H9 (cell line): Measurements from ENCODE around the gene KRTAP4-1. TPM values are rescaled to one million over a fixed set of nuclear protein-coding genes. Genes with fewer than 3 reads are reported as not detected.

Source experiments
- DNase-seq: peaks from one replicate; pipeline ENCODE4 v3.0.0-alpha.2; 2017
- H2AFZ ChIP-seq: one replicate; pipeline ENCODE4 v1.6.1; 2013; ENCODE audit warnings: mild to moderate bottlenecking, low read length, control low read depth, moderate library complexity
- H2AK5ac ChIP-seq: 2 replicates; pipeline ENCODE4 v1.6.1; 2013; ENCODE audit warnings: low read length, control low read depth, mixed read lengths; ENCODE audit not compliant: insufficient read length
- H2BK120ac ChIP-seq: one replicate; pipeline ENCODE4 v1.6.1; 2013; ENCODE audit warnings: low read depth, mild to moderate bottlenecking, low read length, control low read depth, inconsistent platforms; ENCODE audit not compliant: poor library complexity, severe bottlenecking
- H2BK12ac ChIP-seq: 2 replicates; pipeline ENCODE4 v1.6.1; 2013; ENCODE audit warnings: low read length, control low read depth, mixed read lengths, low read depth; ENCODE audit not compliant: insufficient read length
- H2BK15ac ChIP-seq: 2 replicates; pipeline ENCODE4 v1.6.1; 2013; ENCODE audit warnings: low read depth, low read length, control low read depth
- H2BK20ac ChIP-seq: one replicate; pipeline ENCODE4 v1.6.1; 2013; ENCODE audit warnings: low read depth, mild to moderate bottlenecking, low read length, control low read depth, inconsistent platforms; ENCODE audit not compliant: poor library complexity, severe bottlenecking
- H2BK5ac ChIP-seq: 2 replicates; pipeline ENCODE4 v1.6.1; 2013; ENCODE audit warnings: low read length, control low read depth, mixed read lengths; ENCODE audit not compliant: insufficient read length
- H3K14ac ChIP-seq: 2 replicates; pipeline ENCODE4 v1.6.1; 2013; ENCODE audit warnings: low read length, control low read depth; ENCODE audit not compliant: insufficient read depth
- H3K18ac ChIP-seq: 2 replicates; pipeline ENCODE4 v1.6.1; 2013; ENCODE audit warnings: low read depth, mild to moderate bottlenecking, mixed read lengths, low read length, control low read depth; ENCODE audit not compliant: insufficient read length
- H3K23ac ChIP-seq: 2 replicates; pipeline ENCODE4 v1.6.1; 2013; ENCODE audit warnings: low read length, control low read depth, mixed read lengths, low read depth; ENCODE audit not compliant: insufficient read length
- H3K23me2 ChIP-seq: 2 replicates; pipeline ENCODE4 v1.6.1; 2013; ENCODE audit warnings: low read depth, mild to moderate bottlenecking, mixed read lengths, low read length, control low read depth; ENCODE audit not compliant: insufficient read length, poor library complexity, severe bottlenecking
- H3K27ac ChIP-seq: 2 replicates; pipeline ENCODE4 v1.5.1; 2013; ENCODE audit warnings: low read length, control low read depth, mixed read lengths, low read depth; ENCODE audit not compliant: insufficient read length
- H3K27me3 ChIP-seq: 2 replicates; pipeline ENCODE4 v1.6.1; 2013; ENCODE audit warnings: low read length, control low read depth, inconsistent platforms; ENCODE audit not compliant: insufficient read depth
- H3K4ac ChIP-seq: 2 replicates; pipeline ENCODE4 v1.6.1; 2013; ENCODE audit warnings: low read depth, mild to moderate bottlenecking, control low read depth, inconsistent platforms, low read length, moderate library complexity
- H3K4me1 ChIP-seq: 2 replicates; pipeline ENCODE4 v1.6.1; 2013; ENCODE audit warnings: low read length, control low read depth, inconsistent platforms; ENCODE audit not compliant: insufficient read depth
- H3K4me2 ChIP-seq: 2 replicates; pipeline ENCODE4 v1.6.1; 2013; ENCODE audit warnings: low read length, control low read depth, mixed read lengths; ENCODE audit not compliant: insufficient read length, insufficient read depth
- H3K56ac ChIP-seq: 2 replicates; pipeline ENCODE4 v1.6.1; 2013; ENCODE audit warnings: low read depth, mild to moderate bottlenecking, mixed read lengths, low read length, control low read depth; ENCODE audit not compliant: insufficient read length
- H3K79me1 ChIP-seq: 2 replicates; pipeline ENCODE4 v1.6.1; 2013; ENCODE audit warnings: low read depth, mild to moderate bottlenecking, moderate library complexity, low read length, control low read depth, inconsistent platforms; ENCODE audit not compliant: insufficient read depth, poor library complexity, severe bottlenecking
- H3K79me2 ChIP-seq: 2 replicates; pipeline ENCODE4 v1.6.1; 2013; ENCODE audit warnings: low read length, control low read depth, inconsistent platforms; ENCODE audit not compliant: insufficient read depth
- H3K9ac ChIP-seq: 2 replicates; pipeline ENCODE4 v1.6.1; 2013; ENCODE audit warnings: low read length, control low read depth, mixed read lengths; ENCODE audit not compliant: insufficient read length; ENCODE audit errors: extremely low read depth
- H3K9me3 ChIP-seq: one replicate; pipeline ENCODE4 v1.6.1; 2013; ENCODE audit warnings: low read depth, low read length, inconsistent platforms; ENCODE audit not compliant: control insufficient read depth
- H3T11ph ChIP-seq: one replicate; pipeline ENCODE4 v1.6.1; 2013; ENCODE audit warnings: mild to moderate bottlenecking, low read length, control low read depth, inconsistent platforms
- H4K20me1 ChIP-seq: one replicate; pipeline ENCODE4 v1.6.1; 2013; ENCODE audit not compliant: control insufficient read depth, insufficient read length, insufficient read depth
- H4K5ac ChIP-seq: 2 replicates; pipeline ENCODE4 v1.6.1; 2013; ENCODE audit warnings: low read depth, mild to moderate bottlenecking, mixed read lengths, low read length, control low read depth; ENCODE audit not compliant: insufficient read length
- H4K8ac ChIP-seq: replicated peaks from 2 replicates; pipeline ENCODE4 v1.6.1; 2013; ENCODE audit warnings: low read length, control low read depth, mixed read lengths, low read depth; ENCODE audit not compliant: insufficient read length
- H4K91ac ChIP-seq: 2 replicates; pipeline ENCODE4 v1.6.1; 2013; ENCODE audit warnings: low read depth, mild to moderate bottlenecking, moderate library complexity, mixed read lengths, low read length, control low read depth; ENCODE audit not compliant: insufficient read length
- H3K27ac Mint-ChIP-seq, 3 experiments: 2 replicates in 2 of 3; 3 replicates in 1 of 3; pipeline ENCODE4 v1.8.0; 2020 to 2021; ENCODE audit warnings: mixed read lengths in 3 of 3, mild to moderate bottlenecking in 1 of 3, moderate library complexity in 1 of 3
- H3K27me3 Mint-ChIP-seq: 2 replicates; pipeline ENCODE4 v1.8.0; 2021; ENCODE audit warnings: low read depth, mild to moderate bottlenecking, moderate library complexity, mixed read lengths
- H3K36me3 Mint-ChIP-seq, 3 experiments: 2 replicates in 2 of 3; 3 replicates in 1 of 3; pipeline ENCODE4 v1.8.0; 2020 to 2021; ENCODE audit warnings: low read depth in 3 of 3, mixed read lengths in 3 of 3; ENCODE audit not compliant: insufficient read depth in 1 of 3
- H3K4me1 Mint-ChIP-seq, 2 experiments: 2 replicates each; pipeline ENCODE4 v1.8.0; 2020; ENCODE audit warnings: mixed read lengths in 2 of 2
- H3K4me3 Mint-ChIP-seq, 2 experiments: 2 replicates in 1 of 2; 3 replicates in 1 of 2; pipeline ENCODE4 v1.8.0; 2020 to 2021; ENCODE audit warnings: mild to moderate bottlenecking in 2 of 2, mixed read lengths in 2 of 2, moderate library complexity in 1 of 2
- H3K9me3 Mint-ChIP-seq, 2 experiments: 2 replicates in 1 of 2; 3 replicates in 1 of 2; pipeline ENCODE4 v1.8.0; 2020; ENCODE audit warnings: mild to moderate bottlenecking in 2 of 2, mixed read lengths in 2 of 2, moderate library complexity in 1 of 2
- CTCF ChIP-seq: fragments of 200-600 bp; sonication (generic); conservative IDR thresholded peaks from 3 replicates; pipeline ENCODE4 v1.8.0; 2021; ENCODE audit warnings: antibody characterized with exemption, mild to moderate bottlenecking
- WGBS: extraction: QIAGEN DNeasy Blood & Tissue Kit; methylation state at CpG from one replicate; pipeline ENCODE4 v1.1.7; 2013; ENCODE audit warnings: missing lambda C conversion rate, low lambda C conversion rate, mixed read lengths; ENCODE audit not compliant: insufficient read length; ENCODE audit errors: extremely low coverage; 5-methylcytosine and 5-hydroxymethylcytosine counted together
- total RNA-seq: library from RNA; stranded (reverse); gene quantifications from 2 replicates; pipeline ENCODE4 v1.2.1, GENCODE V29; 2021

The KRTAP4-1 gene
- total RNA-seq, 1 experiment from 2014 or later, result not detected

DNA sequence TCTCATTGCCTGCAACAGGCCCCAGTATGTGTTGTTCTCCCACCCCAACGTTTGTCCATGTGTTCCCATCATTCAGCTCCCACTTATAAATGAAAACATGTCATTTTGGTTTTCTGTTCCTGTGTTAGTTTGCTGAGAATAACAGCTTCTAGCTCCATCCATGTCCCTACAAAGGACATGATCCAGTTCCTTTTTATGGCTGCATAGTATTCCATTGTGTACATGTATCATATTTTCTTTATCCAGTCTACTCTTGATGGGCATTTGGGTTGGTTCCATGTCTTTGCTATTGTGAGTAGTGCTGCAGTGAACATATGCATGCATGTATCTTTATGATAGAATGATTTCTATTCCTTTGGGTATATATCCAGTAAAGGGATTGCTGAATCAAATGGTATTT lies 31.0 kb upstream of the KRTAP4-1 start:
- TF ChIP-seq CTCF, result no peak

More for the DNA sequence above, 31.0 kb upstream of the KRTAP4-1 start:
- H3K14ac ChIP-seq, result no peak overlapping the region
- no peak overlapping the region for H2BK120ac ChIP-seq
- H4K5ac ChIP-seq, result no peak overlapping the region
- H3K4ac ChIP-seq, result no peak overlapping the region
- no peak overlapping the region for H4K8ac ChIP-seq
- H4K91ac ChIP-seq, result no peak overlapping the region
- H3T11ph ChIP-seq, result no peak overlapping the region
- no peaks in the 10 kb centered on the region for H3K9me3 ChIP-seq
- no peak overlapping the region for H3K9ac ChIP-seq
- H3K27me3 ChIP-seq, result no peaks in the 10 kb centered on the region
- H3K36me3 Mint-ChIP-seq, result no peaks in the 10 kb centered on the region; a peak in 1 of 7 replicates
- H3K56ac ChIP-seq, result no peak overlapping the region
- H3K4me1 ChIP-seq, result no peaks in the 10 kb centered on the region
- no peak overlapping the region for H3K18ac ChIP-seq
- no peak overlapping the region for H2BK20ac ChIP-seq
- no peak overlapping the region for H2AFZ ChIP-seq
- H2BK5ac ChIP-seq, result no peak overlapping the region
- H2BK15ac ChIP-seq, result no peak overlapping the region
- WGBS, result no CpG with 5 or more reads among the region's 1 CpG
- no peak overlapping the region for H3K27ac ChIP-seq
- H3K4me1 Mint-ChIP-seq, result peaks cover 0 to 2% of the 10 kb centered on the region in 2 experiments; a peak in 1 of 4 replicates
- H4K20me1 ChIP-seq, result no peaks in the 10 kb centered on the region
- H3K79me2 ChIP-seq, result no peaks in the 10 kb centered on the region
- peaks cover 3% of the 10 kb centered on the region; the same call in 1 of the 2 replicates for H3K27me3 Mint-ChIP-seq
- H2AK5ac ChIP-seq, result no peak overlapping the region
- H3K23me2 ChIP-seq, result no peaks in the 10 kb centered on the region
- peaks cover 3 to 4% of the 10 kb centered on the region in 2 experiments; a peak in 2 of 5 replicates for H3K9me3 Mint-ChIP-seq
- no peak overlapping the region for H3K4me2 ChIP-seq
- H3K27ac Mint-ChIP-seq, result no peak overlapping the region
- no peak overlapping the region for H3K4me3 Mint-ChIP-seq
- no peak for DNase-seq
- no peaks in the 10 kb centered on the region for H3K79me1 ChIP-seq
- H3K23ac ChIP-seq, result no peak overlapping the region
- H2BK12ac ChIP-seq, result no peak overlapping the region
